HepG2 (cell line): ENCODE data around the gene TMEM204. TPM values are rescaled to one million over a fixed set of nuclear protein-coding genes. Genes with fewer than 3 reads are reported as not detected.

Source experiments
- ATF1 ChIP-seq: IDR thresholded peaks from 2 replicates; pipeline ENCODE4 v1.6.1; 2016; ENCODE audit warnings: mild to moderate bottlenecking, control low read depth
- IKZF1 ChIP-seq: fragments of 450-650 bp; IDR thresholded peaks from 2 replicates; pipeline ENCODE4 v1.7.1; 2016
- MEIS1 ChIP-seq: sonication (generic); formaldehyde crosslinking; IDR thresholded peaks from 2 replicates; pipeline ENCODE4 v1.9.0; 2021; ENCODE audit warnings: mild to moderate bottlenecking, missing genetic modification reagents, moderate library complexity, borderline replicate concordance
- PLRG1 ChIP-seq: fragments of 450-650 bp; conservative IDR thresholded peaks from 2 replicates; pipeline ENCODE4 v1.6.1; 2016
- SMAD9 ChIP-seq: sonication (generic); formaldehyde crosslinking; IDR thresholded peaks from 2 replicates; pipeline ENCODE4 v1.5.1; 2020; ENCODE audit warnings: mild to moderate bottlenecking, missing genetic modification reagents
- ZMYM2 ChIP-seq: sonication (generic); formaldehyde crosslinking; IDR thresholded peaks from 2 replicates; pipeline ENCODE4 v1.8.0; 2022; ENCODE audit warnings: mild to moderate bottlenecking, missing genetic modification reagents
- ZNF274 ChIP-seq: sonication (generic); formaldehyde crosslinking; IDR thresholded peaks from 2 replicates; pipeline ENCODE4 v1.5.1; 2020; ENCODE audit warnings: mild to moderate bottlenecking, missing genetic modification reagents
- ZNF30 ChIP-seq: sonication (generic); formaldehyde crosslinking; IDR thresholded peaks from 2 replicates; pipeline ENCODE4 v1.5.0; 2020; ENCODE audit warnings: mild to moderate bottlenecking, missing genetic modification reagents
- ZNF329 ChIP-seq: sonication (generic); formaldehyde crosslinking; IDR thresholded peaks from 2 replicates; pipeline ENCODE4 v1.9.0; 2021; ENCODE audit warnings: low read depth, mild to moderate bottlenecking, missing genetic modification reagents
- ZNF670 ChIP-seq: sonication (generic); formaldehyde crosslinking; IDR thresholded peaks from 2 replicates; pipeline ENCODE4 v1.8.0; 2022; ENCODE audit warnings: mild to moderate bottlenecking, missing genetic modification reagents, borderline replicate concordance
- polyA plus RNA-seq, 8 experiments: library from polyadenylated mRNA; depleted of rRNA in 3 of 8; stranded (reverse) in 7 of 8; unstranded in 1 of 8; fragments of >200 nt; fragmentation: Illumina TruSeq in 4 of 8; extraction: Trizol in 4 of 8; gene quantifications; 2 replicates each; pipeline versions ENCODE4 v1.2.1 to v1.2.3, GENCODE V29; 2011 to 2016; ENCODE audit warnings: low read depth in 4 of 8, missing spikeins in 1 of 8, mixed read lengths in 1 of 8; ENCODE audit not compliant: insufficient read depth in 1 of 8
- total RNA-seq, 5 experiments: library from RNA; depleted of rRNA; stranded (reverse); fragments of >200 nt; fragmentation: Illumina TruSeq; extraction: Trizol; gene quantifications; 2 replicates each; pipeline ENCODE4 v1.2.3, GENCODE V29; 2016; ENCODE audit warnings: low read depth in 1 of 5
- TF ChIP-seq, protein P1 (sequence below): sonication (generic); formaldehyde crosslinking; IDR thresholded peaks from 2 replicates; pipeline ENCODE4 v1.4.0; 2020; ENCODE audit warnings: missing genetic modification reagents
- TF ChIP-seq, protein P2 (sequence below): sonication (generic); formaldehyde crosslinking; IDR thresholded peaks from 2 replicates; pipeline ENCODE4 v1.5.1; 2020; ENCODE audit warnings: missing genetic modification reagents, mild to moderate bottlenecking, borderline replicate concordance
- TF ChIP-seq, protein P3 (sequence below): sonication (generic); formaldehyde crosslinking; IDR thresholded peaks from 2 replicates; pipeline ENCODE4 v1.5.0; 2020; ENCODE audit warnings: missing genetic modification reagents
- TF ChIP-seq, protein P4 (sequence below): conservative IDR thresholded peaks from 2 replicates; pipeline ENCODE4 v1.6.1; 2018; ENCODE audit warnings: missing genetic modification reagents
- TF ChIP-seq, protein P5 (sequence below): sonication (generic); formaldehyde crosslinking; IDR thresholded peaks from 2 replicates; pipeline ENCODE4 v1.5.0; 2020; ENCODE audit warnings: missing genetic modification reagents
- TF ChIP-seq, protein P6 (sequence below): sonication (generic); formaldehyde crosslinking; IDR thresholded peaks from 2 replicates; pipeline ENCODE4 v1.9.0; 2021; ENCODE audit warnings: missing genetic modification reagents, borderline replicate concordance
- TF ChIP-seq, protein P7 (sequence below): sonication (generic); formaldehyde crosslinking; IDR thresholded peaks from 2 replicates; pipeline ENCODE4 v1.8.0; 2023; ENCODE audit warnings: mild to moderate bottlenecking, missing genetic modification reagents

The TMEM204 gene
- total and polyA plus RNA-seq, 2 of the 13 experiments (the other 11 are each of a cell fraction or from before 2014, with no cell fraction given): not detected

DNA sequence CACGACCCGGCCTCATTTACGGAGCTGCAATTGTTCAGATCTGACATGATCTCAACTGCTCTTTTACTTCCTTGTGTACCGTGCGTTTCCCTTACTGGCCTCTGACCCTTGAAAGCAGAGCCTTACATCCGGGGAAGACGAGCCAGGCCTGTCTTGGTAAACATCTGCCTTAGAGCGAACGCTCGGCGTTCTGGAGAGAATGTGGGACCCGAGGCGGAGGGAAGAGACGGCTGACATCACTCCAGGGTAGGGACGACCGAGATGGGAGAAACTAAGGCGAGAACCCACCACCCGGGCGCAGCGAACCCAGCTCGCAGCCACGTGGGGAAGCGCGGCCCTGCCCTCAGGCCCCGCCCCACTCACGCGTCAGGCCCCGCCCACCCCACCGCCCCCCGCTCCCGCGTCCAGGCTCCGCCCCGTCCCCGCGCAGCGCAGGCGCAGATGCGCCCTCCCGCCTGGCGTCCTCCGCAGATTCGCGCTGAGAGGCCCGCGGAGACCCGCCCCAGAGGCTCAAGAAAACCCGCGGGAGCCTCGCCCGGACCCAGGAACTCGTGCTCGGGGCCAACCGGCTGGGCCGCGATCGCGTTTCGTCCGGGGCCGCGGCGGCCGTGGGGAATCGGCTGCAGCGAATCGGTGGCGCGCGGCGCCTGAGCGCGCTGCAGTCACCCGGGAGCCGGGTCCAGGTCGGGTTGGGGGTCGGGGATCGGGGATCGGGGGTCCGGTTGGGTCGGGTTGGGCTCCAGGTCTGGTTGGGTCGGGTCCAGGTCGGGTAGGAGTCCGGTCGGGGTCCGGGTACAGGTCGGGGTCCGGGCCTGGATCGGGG lies 40.3 kb upstream of the TMEM204 start, which contains the start of gene TELO2 (continued):
- TF ChIP-seq ZNF670 (CRISPR knock-in tag) (no peak), IKZF1 (no peak), ZNF30 (CRISPR knock-in tag) (no peak), SMAD9 (CRISPR knock-in tag) (no peak), ATF1 (no peak), ZMYM2 (CRISPR knock-in tag) (no peak), PLRG1 (no peak), ZNF329 (CRISPR knock-in tag) (no peak), ZNF274 (CRISPR knock-in tag) (peak; percentile 56; the same call in 1 of the 2 replicates), MEIS1 (no peak)
- TF ChIP-seq, protein P1, sequence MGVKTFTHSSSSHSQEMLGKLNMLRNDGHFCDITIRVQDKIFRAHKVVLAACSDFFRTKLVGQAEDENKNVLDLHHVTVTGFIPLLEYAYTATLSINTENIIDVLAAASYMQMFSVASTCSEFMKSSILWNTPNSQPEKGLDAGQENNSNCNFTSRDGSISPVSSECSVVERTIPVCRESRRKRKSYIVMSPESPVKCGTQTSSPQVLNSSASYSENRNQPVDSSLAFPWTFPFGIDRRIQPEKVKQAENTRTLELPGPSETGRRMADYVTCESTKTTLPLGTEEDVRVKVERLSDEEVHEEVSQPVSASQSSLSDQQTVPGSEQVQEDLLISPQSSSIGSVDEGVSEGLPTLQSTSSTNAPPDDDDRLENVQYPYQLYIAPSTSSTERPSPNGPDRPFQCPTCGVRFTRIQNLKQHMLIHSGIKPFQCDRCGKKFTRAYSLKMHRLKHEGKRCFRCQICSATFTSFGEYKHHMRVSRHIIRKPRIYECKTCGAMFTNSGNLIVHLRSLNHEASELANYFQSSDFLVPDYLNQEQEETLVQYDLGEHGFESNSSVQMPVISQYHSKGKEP (CRISPR knock-in tag): no peak
- TF ChIP-seq, protein P2, sequence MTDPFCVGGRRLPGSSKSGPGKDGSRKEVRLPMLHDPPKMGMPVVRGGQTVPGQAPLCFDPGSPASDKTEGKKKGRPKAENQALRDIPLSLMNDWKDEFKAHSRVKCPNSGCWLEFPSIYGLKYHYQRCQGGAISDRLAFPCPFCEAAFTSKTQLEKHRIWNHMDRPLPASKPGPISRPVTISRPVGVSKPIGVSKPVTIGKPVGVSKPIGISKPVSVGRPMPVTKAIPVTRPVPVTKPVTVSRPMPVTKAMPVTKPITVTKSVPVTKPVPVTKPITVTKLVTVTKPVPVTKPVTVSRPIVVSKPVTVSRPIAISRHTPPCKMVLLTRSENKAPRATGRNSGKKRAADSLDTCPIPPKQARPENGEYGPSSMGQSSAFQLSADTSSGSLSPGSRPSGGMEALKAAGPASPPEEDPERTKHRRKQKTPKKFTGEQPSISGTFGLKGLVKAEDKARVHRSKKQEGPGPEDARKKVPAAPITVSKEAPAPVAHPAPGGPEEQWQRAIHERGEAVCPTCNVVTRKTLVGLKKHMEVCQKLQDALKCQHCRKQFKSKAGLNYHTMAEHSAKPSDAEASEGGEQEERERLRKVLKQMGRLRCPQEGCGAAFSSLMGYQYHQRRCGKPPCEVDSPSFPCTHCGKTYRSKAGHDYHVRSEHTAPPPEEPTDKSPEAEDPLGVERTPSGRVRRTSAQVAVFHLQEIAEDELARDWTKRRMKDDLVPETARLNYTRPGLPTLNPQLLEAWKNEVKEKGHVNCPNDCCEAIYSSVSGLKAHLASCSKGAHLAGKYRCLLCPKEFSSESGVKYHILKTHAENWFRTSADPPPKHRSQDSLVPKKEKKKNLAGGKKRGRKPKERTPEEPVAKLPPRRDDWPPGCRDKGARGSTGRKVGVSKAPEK: no peak
- TF ChIP-seq, protein P3, sequence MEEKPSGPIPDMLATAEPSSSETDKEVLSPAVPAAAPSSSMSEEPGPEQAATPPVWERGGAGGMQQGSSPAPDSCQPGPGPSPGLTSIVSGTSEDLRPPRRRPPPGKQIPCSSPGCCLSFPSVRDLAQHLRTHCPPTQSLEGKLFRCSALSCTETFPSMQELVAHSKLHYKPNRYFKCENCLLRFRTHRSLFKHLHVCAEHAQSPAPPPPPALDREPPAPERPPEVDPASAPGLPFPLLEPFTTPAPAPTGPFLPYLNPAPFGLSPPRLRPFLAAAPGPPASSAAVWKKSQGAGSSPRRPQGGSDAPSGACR (CRISPR knock-in tag): no peak
- TF ChIP-seq, protein P4, sequence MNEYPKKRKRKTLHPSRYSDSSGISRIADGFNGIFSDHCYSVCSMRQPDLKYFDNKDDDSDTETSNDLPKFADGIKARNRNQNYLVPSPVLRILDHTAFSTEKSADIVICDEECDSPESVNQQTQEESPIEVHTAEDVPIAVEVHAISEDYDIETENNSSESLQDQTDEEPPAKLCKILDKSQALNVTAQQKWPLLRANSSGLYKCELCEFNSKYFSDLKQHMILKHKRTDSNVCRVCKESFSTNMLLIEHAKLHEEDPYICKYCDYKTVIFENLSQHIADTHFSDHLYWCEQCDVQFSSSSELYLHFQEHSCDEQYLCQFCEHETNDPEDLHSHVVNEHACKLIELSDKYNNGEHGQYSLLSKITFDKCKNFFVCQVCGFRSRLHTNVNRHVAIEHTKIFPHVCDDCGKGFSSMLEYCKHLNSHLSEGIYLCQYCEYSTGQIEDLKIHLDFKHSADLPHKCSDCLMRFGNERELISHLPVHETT (CRISPR knock-in tag): no peak
- TF ChIP-seq, protein P5, sequence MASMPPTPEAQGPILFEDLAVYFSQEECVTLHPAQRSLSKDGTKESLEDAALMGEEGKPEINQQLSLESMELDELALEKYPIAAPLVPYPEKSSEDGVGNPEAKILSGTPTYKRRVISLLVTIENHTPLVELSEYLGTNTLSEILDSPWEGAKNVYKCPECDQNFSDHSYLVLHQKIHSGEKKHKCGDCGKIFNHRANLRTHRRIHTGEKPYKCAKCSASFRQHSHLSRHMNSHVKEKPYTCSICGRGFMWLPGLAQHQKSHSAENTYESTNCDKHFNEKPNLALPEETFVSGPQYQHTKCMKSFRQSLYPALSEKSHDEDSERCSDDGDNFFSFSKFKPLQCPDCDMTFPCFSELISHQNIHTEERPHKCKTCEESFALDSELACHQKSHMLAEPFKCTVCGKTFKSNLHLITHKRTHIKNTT: no peak
- TF ChIP-seq, protein P6, sequence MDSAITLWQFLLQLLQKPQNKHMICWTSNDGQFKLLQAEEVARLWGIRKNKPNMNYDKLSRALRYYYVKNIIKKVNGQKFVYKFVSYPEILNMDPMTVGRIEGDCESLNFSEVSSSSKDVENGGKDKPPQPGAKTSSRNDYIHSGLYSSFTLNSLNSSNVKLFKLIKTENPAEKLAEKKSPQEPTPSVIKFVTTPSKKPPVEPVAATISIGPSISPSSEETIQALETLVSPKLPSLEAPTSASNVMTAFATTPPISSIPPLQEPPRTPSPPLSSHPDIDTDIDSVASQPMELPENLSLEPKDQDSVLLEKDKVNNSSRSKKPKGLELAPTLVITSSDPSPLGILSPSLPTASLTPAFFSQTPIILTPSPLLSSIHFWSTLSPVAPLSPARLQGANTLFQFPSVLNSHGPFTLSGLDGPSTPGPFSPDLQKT: no peak
- TF ChIP-seq, protein P7, sequence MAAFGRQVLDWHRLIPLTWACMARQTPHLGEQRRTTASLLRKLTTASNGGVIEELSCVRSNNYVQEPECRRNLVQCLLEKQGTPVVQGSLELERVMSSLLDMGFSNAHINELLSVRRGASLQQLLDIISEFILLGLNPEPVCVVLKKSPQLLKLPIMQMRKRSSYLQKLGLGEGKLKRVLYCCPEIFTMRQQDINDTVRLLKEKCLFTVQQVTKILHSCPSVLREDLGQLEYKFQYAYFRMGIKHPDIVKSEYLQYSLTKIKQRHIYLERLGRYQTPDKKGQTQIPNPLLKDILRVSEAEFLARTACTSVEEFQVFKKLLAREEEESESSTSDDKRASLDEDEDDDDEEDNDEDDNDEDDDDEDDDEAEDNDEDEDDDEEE: peak; percentile 39; the same call in 1 of the 2 replicates
